Kasumi-1 (cell line): Measurements from ENCODE around the gene CACNA2D3.

Source experiments
- DNase-seq, 2 experiments: peaks; one replicate each; lab custom pipeline; 2025; lab: John Stamatoyannopoulos, UW

CACNA2D3 gene

GRCh38 chr3:54800478-54800877 is 678.1 kb downstream of the CACNA2D3 start:
- DNase-seq = no peak

GRCh38 chr3:54801977-54802376 is 679.6 kb downstream of the CACNA2D3 start:
- no peak for DNase-seq

GRCh38 chr3:54810401-54810800 is 688.0 kb downstream of the CACNA2D3 start:
- DNase-seq = no peak

- DNase-seq = no peak
Observed at GRCh38 chr3:54814224-54814623, 691.9 kb downstream of the CACNA2D3 start.

- DNase-seq = no peak
Observed at GRCh38 chr3:54817628-54818027, 695.3 kb downstream of the CACNA2D3 start.

- no peak for DNase-seq
Observed at GRCh38 chr3:54818486-54818885, 696.1 kb downstream of the CACNA2D3 start.

GRCh38 chr3:54818942-54819341 is 696.6 kb downstream of the CACNA2D3 start:
- DNase-seq = no peak

GRCh38 chr3:54819946-54820345 is 697.6 kb downstream of the CACNA2D3 start:
- DNase-seq = no peak

GRCh38 chr3:54822206-54822605 is 699.9 kb downstream of the CACNA2D3 start:
- no peak for DNase-seq

- DNase-seq = no peak
Observed at GRCh38 chr3:54826251-54826691, 703.9 kb downstream of the CACNA2D3 start.

- DNase-seq = no peak
Observed at GRCh38 chr3:54827056-54827687, 704.8 kb downstream of the CACNA2D3 start.

GRCh38 chr3:54827776-54828175 is 705.4 kb downstream of the CACNA2D3 start:
- no peak for DNase-seq

GRCh38 chr3:54830658-54831057 is 708.3 kb downstream of the CACNA2D3 start:
- peak; percentile 48 to 60 for DNase-seq

- no peak for DNase-seq
Observed at GRCh38 chr3:54831112-54831511, 708.8 kb downstream of the CACNA2D3 start.

GRCh38 chr3:54832876-54833275 is 710.5 kb downstream of the CACNA2D3 start:
- DNase-seq = no peak

- no peak for DNase-seq
Observed at GRCh38 chr3:54835701-54836100, 713.3 kb downstream of the CACNA2D3 start.

GRCh38 chr3:54836871-54837270 is 714.5 kb downstream of the CACNA2D3 start:
- DNase-seq = no peak

GRCh38 chr3:54837964-54838363 is 715.6 kb downstream of the CACNA2D3 start:
- no peak for DNase-seq

GRCh38 chr3:54841471-54841870 is 719.1 kb downstream of the CACNA2D3 start:
- DNase-seq = no peak

- no peak for DNase-seq
Observed at GRCh38 chr3:54843352-54843751, 721.0 kb downstream of the CACNA2D3 start.

- no peak for DNase-seq
Observed at GRCh38 chr3:54844211-54844610, 721.9 kb downstream of the CACNA2D3 start.

- DNase-seq = no peak
Observed at GRCh38 chr3:54845011-54845410, 722.7 kb downstream of the CACNA2D3 start.

- no peak for DNase-seq
Observed at GRCh38 chr3:54845551-54845950, 723.2 kb downstream of the CACNA2D3 start.

GRCh38 chr3:54846119-54846518 is 723.8 kb downstream of the CACNA2D3 start:
- no peak for DNase-seq
